IPS DF 19.7 (cell line): Measurements from ENCODE around the gene ASH1L.
A peak's percentile ranks its signal among the peaks of the same experiment; 100 is the strongest.

Experiments used
- DNase-seq: peaks from one replicate; pipeline ENCODE4 v3.0.0-alpha.2; 2013; ENCODE audit warnings: low read depth, low spot score

Gene ASH1L

DNA sequence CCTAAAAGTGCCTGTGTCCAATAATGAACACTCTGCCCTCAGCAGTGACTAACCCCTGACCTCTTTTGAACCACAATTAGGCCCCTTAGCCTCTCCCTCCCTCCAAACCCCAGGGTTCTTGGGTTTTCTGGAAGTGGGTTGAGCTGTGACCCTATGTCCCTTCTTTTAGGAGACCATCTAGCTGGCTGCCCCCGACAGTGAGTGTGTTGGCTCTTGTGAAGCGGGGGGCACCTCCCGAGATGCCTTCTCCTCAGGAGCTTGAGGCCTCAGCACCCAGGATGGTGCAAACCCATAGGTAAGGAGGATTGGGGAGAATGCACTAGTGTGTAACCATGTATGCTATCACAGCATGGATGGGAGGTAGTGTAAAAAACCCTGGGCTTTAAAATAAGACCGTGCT, 234.6 kb downstream of the ASH1L start:
- no peak for DNase-seq

DNA sequence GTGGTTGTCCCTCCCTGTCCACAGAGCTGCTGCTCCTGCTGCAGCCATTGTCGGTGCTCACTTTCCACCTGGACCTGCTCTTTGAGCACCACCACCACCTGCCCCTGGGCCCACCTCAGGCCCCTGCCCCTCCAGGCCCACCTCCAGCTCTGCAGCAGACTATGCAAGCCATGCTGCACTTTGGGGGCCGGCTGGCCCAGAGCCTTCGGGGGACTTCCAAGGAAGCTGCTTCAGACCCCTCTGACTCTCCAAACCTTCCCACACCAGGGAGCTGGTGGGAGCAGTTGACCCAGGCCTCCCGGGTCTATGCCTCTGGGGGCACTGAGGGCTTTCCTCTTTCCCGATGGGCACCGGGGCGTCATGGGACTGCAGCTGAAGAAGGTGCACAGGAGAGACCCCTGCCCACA, 236.0 kb downstream of the ASH1L start:
- no peak for DNase-seq

DNA sequence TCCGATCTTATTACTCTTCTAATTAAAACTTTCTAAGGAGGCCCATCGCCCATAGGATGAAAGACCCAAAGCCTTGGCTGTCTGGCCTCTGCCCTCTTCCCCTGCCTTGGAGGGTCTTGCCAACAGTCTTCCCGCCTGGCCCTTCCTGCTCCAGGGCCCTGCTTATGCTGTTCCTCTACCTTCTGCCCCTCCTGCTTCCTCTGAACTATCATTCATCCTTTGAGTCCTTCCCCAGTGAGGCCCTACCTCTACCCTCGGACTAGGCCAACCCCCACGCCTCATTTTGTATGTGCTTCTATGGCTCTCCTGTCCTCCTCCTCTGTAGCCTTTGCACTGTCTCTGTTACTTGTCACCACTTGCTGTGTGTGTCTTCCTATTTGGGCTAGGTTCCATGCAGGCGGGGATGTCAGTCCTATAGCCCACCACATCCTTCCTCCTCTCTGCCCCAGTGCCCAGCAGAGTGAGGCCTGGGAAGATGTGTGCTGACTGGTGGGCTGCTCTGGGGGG, 236.5 kb downstream of the ASH1L start:
- DNase-seq, result no peak

DNA sequence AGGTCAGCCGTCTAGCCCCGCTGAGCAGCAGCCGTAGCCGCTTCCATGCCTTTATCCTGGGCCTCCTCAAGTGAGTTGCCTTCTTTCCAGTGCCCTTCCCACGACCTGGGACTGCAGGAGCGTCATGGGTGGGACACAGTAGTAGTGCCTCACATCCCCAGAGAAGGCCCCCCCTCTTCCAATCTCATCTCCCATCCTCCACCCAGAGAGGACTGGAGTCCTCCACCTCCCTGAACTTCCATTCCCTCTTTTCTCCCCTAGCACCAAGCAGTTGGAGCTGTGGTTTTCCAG, 237.1 kb downstream of the ASH1L start:
- DNase-seq, result no peak

DNA sequence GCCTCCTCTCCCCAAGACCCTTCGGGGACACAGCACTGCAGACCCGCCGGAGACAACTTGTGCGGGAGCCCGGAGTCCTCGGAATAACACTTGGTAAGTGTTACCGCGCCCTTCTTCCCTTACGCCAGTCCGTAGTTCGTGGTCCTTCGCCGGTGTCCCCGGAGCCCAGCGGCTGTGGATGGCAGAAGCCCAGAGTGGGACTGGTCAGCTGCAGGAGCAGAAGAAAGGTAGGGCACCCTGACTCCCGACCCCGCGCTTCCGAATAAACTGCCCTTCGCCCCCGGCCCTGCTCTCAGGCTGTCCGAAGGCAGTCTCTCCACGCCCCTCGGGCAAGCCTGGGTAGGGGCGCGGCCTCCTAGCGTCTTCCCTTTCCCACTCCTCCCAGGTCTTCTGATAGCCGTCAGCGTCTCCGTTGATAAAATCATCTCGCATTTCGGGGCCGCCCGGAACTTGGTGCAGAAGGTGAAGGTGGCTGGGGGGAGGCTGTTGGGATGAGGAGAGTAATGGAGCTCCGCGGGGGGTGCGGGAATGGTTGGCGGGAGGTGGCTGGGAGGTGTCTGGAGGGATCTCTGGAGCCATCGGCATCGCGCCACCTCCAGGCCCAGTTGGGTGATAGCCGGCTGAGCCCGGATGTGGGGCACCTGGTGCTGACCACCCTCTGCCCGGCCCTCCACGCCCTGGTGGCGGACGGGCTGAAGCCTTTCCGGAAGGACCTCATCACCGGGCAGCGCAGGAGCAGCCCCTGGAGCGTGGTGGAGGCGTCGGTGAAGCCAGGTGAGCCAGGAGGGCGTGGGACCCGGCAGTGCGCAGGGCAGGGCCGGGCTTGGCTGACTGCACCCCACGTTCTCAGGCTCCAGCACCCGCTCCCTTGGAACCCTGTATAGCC, 237.6 kb downstream of the ASH1L start:
- no peak for DNase-seq

DNA sequence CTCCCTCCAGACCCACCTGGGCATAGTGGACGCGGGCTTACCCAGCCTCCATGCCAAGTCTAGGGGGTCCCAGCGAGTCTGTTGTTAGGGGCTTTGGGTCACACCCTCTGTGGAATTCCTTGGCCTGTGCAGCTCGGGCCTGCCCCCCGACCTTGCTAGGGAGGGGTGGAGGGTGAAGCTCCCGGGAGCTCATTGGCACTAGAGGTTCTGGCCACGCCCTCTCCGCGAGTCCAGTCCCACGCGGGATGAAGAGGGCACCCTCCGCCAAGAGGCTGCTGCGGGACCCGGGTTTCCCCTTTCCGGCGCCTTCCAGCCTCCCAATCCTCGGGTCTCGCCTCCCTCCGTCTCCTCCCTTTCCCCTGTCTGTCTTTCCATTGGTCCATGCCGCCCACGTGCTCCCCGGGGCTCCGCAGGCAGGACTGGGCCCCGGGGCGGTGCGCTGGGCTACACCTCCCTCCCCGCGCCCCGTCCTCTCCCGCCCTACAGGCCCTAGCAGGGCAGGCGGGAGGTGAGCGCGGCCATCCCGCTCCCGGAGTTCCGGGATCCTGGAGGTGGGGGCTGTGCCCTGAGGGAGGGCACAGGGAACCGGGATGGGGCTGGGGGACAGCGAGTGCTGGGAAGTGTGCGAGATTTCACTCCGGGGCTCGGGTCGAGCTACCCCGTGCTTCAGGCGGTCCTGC, 238.4 kb downstream of the ASH1L start:
- DNase-seq, result peak; percentile 75

DNA sequence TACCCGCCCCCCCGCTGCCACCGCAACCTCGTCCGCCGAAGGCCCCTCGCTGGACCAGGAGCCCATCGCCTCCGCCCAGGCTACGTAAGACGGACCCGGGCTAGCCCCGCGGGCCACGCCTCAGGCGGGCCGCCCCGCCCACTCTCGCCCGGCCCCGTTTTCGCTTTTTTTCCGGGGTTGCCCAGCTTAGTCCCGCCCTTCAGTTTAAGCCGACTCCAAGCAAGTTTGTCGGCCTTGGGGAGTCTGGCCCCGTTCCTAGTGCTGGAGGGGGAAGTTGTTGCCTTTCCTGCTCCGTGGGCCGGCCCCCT, 238.9 kb downstream of the ASH1L start:
- no peak for DNase-seq

DNA sequence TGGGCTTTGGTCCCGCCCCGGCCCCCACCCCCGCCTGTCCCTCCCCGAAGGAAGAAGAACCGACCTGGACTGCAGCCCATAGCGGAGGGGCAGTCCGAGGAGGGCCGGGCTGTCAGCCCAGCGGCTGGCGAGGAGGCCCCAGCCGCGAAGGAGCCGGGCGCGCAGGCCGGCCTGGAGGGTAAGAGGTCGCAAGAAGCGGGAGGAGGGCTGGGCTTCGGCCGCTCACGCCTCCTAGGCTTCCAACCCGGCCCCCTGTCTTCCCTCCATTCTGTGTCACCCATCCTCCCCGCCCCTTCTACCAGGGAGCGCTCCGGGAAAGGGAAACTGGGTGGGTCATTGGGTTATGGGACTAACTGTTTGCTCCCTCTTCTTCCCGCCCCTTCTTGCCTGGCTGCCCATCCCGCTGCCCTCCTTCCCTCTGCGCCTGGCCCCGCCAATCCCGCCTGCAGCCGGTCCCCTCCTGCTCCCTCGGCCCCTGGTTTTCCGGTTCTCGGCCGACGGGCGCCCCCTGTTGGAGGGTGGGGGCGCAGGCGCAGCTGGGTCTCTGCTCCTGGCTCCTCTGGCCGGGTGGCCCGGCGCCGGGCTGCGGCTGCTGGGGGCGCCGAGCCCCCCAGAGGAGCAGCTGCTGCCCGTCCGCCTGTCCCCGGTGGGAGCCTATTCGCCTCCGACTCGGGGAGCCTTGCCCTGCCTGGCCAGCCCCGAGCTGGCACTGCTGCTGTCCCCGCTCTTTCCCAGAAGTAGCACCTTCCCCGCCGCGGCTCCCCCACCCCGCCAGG, 239.5 kb downstream of the ASH1L start:
- DNase-seq, result no peak

DNA sequence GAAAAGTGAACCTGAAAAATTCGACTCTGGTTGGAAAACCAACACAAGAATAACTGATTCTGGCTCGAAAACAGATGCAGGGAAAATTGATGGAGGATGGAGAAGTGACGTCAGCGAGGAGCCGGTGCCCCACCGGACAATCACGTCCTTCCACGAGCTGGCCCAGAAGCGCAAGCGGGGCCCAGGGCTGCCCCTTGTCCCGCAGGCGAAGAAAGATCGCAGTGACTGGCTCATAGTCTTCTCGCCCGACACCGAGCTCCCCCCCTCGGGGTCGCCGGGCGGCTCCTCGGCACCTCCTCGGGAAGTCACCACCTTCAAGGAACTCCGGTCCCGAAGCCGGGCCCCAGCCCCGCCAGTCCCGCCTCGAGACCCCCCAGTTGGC, 240.0 kb downstream of the ASH1L start:
- DNase-seq, result no peak

DNA sequence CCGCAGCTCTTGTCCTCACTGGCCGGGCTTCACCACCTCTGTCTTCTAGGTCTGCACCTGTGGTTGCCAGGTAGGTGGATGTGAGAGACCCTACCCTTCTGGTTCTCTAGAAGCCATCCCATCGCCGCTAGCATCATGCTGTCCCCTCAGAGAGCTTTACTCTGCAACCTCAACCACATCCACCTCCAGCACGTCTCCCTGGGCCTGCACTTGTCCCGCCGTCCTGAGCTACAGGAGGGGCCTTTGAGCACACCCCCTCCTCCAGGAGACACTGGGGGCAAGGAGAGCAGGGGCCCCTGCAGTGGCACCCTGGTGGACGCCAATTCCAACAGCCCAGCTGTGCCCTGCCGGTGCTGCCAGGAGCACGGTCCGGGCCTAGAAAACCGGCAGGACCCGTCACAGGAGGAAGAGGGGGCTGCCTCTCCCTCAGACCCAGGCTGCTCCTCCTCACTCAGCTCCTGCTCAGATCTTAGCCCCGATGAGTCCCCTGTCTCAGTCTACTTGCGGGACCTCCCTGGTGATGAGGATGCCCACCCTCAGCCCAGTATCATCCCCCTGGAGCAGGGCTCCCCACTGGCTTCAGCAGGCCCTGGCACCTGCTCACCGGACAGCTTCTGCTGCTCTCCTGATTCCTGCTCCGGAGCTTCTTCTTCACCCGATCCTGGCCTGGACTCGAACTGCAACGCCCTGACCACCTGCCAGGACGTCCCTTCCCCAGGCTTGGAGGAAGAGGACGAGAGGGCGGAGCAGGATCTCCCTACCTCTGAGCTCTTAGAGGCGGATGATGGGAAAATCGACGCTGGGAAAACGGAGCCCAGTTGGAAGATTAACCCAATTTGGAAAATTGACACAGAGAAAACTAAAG, 240.7 kb downstream of the ASH1L start:
- DNase-seq, result no peak

DNA sequence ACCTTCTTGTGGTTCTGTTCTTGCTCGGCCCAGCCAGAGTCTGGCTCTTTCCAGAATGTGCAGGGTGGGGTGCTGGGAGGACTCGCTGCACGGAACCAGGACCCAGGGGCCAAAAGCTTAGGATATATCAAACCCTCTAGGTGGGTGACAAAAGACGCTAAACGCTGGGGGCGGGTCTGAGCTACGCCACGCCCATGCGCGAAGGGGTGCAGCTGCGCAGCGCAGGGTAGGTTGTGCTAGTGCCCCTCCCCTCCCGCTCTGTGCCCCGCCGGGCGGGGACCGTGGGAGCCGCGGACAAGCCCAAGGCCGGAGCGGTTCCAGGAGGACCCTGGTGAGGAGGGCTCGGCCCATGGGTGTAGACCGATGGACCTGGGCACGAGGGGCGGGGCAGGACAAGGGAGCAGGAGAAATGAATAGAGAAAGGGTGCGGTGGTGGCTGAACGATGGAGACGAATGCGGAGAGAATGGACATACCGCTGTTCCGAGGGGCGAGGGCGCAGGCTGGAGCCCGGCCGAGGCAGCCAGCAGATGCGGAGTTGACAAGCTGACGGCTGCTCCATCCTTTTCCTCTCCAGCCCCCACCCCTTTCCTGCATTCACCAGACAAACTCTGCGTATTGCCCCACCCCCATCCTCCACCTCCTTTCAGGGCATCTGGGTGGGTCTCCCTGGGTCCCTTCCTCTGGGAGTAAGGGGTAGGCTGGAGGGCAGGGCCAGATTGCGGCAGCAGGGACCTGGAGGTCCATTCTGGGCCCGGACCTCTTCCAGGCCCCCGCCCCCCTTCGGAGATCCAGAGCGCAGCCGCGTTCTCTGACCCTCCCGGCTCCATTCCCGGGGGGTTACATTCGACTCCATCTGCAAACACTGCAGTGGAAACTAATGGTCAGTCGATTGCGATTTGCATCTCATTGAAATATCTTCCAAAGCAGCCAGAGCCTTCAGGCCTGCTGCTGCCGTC, 241.7 kb downstream of the ASH1L start, which contains the start of gene RUSC1:
TSS of gene RUSC1 (plus strand) at position 234 of the 957 bp plus-strand sequence. CDS start 880 bp downstream, outside the sequence.
- DNase-seq, result no peak

DNA sequence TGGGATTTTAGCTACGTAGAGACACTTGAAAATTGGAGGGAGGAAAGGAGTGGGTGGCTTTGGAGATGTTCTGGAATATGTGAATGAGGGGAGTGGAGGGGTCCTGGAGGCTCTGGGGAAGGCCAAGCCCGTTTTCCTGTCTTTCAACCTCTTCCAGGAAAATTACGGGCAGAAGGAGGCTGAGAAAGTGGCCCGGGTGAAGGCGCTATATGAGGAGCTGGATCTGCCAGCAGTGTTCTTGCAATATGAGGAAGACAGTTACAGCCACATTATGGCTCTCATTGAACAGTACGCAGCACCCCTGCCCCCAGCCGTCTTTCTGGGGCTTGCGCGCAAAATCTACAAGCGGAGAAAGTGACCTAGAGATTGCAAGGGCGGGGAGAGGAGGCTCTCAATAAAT, 242.4 kb downstream of the ASH1L start:
- no peak for DNase-seq

DNA sequence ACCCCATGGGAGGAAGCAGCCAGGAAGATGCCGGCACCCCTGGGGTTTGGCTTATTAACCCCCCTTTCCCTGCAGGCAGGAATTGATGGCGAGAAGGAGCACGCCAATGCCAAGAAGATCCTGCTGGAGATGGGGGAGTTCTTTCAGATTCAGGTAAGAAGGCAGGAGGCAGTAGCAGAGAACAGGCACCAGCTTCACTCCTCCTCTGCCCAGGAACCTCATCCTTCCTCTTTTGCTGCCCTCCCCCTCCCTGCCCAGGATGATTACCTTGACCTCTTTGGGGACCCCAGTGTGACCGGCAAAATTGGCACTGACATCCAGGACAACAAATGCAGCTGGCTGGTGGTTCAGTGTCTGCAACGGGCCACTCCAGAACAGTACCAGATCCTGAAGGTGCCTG, 243.1 kb downstream of the ASH1L start:
- DNase-seq, result no peak

DNA sequence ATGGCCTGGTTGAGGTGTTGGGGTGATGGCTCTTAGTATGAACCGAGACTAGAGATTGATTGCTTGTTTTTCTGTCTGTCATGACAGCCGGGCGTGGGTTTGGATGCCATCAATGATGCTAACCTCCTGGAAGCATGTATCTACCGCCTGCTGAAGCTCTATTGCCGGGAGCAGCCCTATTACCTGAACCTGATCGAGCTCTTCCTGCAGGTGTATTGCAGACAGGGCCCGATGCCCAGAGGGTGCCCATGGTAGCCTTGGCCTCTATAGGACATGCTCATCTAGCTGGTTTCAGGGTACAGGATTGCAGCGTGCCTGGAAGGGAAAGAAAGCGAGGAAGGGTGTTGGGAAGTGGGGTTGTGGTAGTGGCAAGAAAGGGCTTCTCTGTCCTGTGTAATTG, 244.5 kb downstream of the ASH1L start:
- DNase-seq, result no peak

DNA sequence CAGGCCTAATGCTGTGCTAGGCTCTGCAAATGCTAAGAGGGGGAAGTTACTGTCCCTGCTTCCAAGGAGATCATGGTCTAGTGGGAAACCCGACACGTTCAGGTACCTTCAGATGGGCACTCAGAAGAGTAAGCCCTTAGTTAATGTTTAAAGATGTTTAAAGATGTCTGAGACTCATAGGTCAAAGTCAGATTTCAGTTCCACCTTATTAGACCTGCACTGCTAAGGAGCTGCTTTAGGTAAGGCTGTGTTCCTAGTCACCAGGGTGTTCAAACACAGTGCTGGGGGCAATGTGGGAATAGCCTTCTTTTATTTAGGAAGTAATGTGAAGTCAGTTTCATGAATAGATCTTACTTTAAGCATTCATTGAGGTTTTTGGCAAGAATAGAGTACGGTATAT, 245.7 kb downstream of the ASH1L start:
- DNase-seq, result no peak

DNA sequence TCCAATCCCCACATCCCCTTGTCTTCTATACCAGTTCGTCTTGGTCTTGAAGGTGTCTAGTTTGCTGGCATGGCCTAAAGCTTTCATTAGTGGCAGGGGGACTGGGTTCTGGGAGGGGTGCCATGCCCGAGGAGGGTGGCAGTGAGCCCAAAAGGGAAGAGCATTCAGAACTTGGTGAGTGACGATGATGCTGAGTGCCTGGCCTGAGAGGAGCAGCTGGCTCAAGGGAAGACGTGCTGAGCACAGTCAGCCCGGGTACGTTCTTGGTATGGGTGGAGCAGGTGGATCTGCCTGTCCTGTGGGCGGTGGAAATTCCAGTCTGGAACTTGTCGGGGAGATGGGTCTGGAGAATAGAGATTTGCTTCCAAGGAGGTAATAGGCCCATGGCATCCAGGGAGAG, 249.3 kb downstream of the ASH1L start:
- DNase-seq, result no peak

DNA sequence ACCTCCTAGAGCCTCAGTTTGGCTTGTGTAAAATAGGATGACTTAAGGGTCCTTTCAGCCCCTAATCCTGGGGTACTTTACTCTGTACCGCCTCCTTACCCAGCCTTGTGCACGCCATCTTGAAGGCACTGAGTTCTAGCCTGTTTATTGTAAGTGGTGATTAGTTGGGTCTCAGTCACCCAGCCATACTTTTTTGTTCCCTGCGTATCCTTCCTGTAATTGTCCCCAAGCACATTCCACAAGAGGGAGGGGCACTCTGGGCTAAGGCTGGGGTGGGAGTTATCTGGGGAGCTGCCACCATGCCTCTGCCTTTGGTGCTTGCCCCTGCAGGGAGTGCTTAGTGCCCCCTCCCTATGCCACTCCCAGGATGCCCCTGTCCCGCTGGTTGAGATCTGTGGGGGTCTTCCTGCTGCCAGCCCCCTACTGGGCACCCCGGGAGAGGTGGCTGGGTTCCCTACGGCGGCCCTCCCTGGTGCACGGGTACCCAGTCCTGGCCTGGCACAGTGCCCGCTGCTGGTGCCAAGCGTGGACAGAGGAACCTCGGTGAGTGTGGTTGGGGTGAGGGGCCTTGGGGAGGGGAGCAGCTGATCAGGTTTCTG, 253.1 kb downstream of the ASH1L start:
- DNase-seq, result no peak

DNA sequence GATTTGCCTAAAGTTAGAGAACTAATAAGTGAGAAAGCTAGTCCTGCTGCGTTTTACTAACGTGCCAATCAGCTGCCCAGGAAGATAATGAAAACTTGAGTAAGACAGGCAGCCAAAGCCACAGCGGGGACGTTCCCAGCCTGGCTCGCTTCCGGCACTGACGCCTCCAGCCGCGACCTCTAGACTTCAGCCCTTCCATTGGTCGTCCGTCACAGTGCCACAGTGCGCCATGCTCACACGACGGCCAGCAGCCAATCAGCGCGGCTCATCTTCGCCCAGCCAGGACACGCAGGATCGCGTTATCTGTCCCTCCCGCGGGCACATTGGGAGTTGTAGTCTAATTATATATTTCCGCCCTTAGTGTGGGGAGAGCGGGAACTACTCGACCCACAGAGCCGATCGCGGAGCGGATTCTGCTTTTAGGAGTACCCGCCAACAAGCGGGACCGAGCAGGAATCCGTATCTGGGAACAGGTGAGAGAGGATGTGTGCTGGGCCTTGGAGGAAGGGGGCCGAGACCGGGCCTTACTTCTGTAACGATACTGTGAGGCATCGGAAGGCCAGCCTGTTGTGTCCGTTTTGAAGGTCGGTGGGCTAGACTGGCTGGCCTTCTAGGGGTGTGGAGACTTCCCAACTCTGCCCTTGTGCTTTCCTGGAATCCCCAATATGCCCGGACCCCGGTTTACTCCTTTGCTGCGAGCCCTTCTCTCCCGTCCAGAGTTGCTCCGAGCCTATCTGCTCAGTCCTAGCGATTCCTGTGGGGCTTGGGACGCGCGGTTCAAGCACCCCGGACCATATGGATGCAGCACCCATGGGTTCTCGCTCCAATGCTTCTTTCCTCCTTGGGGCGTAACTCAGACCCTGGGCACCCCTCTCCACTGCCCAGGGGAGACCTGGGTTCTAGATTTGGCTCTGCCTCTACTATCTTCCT, 253.8 kb downstream of the ASH1L start, which contains the start of gene FDPS:
TSS of gene FDPS (plus strand) at position 374 of the 930 bp plus-strand sequence. CDS start 924 bp downstream, outside the sequence.
- DNase-seq, result peak; percentile 96
